ENCODE results near the gene TTBK1. TPM values are rescaled to one million over a fixed set of nuclear protein-coding genes. Genes with fewer than 3 reads are reported as not detected.

The TTBK1 gene
- total and polyA plus RNA-seq, 10 of the 15 experiments (the other 5 are each of a cell fraction or from before 2014, with no cell fraction given) = 0.05 to 0.27 TPM; not detected in 8

DNA sequence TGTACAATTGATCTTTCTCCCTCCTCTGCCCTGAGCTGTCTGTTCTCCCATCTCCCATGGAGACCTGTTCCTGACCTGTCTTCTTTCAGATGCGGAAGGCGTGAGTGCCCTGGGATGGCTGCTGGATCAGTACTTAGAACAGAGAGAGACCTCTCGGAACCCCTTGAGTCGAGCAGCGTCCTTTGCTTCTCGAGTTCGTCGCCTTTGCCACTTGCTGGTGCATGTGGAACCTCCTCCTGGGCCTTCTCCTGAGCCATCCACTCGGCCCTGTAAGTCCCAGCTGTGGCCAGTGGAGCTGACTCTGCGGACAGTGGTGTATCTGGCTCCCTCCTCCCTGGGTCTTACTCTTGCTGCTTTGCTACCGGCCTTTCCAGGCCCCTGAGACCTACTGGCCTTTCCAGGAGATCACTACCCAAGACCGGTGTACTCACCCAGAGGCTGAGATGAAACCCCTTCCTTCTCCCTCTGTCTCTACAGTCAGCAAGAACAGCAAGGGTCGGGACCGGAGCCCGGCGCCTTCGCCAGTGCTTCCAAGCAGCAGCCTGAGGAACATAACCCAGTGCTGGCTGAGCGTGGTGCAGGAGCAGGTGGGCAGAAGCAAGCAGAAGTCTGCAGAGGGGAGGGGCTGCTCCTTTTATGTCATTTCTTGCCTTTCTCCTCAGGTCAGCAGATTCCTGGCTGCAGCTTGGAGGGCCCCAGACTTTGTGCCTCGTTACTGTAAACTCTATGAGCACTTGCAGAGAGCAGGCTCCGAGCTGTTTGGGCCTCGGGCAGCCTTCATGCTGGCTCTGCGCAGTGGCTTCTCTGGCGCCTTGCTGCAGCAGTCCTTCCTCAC, 38.8 kb upstream of the TTBK1 start:
- SMC1A ChIA-PET (ENCODE audit: uncharacterized antibody, unreplicated experiment) = no interaction called here
- RAD21 ChIA-PET (ENCODE audit: unreplicated experiment) = no interaction called here
- no peak overlapping the region for H3K9ac ChIP-seq (ENCODE audit: control insufficient read depth, insufficient read depth, low read length)
- no peaks in the 10 kb centered on the region for H3K27me3 ChIP-seq (replicated peaks in 1 of 2; ENCODE audit: control insufficient read depth in 2 of 2, insufficient read depth in 2 of 2, low read length in 1 of 2)
- no peaks in the 10 kb centered on the region for H4K20me1 ChIP-seq (ENCODE audit: control insufficient read depth, insufficient read depth)
- no peak overlapping the region for H3K27ac ChIP-seq (ENCODE audit: control insufficient read depth, insufficient read depth)
- POLR2A ChIA-PET = interaction anchor here (0.5 kb wide), 1 partner anchor 460 kb away, joined by 4 read pairs; no protein-coding TSS in a partner anchor
- no peak overlapping the region for H2AFZ ChIP-seq (ENCODE audit: control insufficient read depth, low read depth, low read length)
- no peak for ATAC-seq
- no peak for FAIRE-seq
- BruUV-seq (replicated peaks) = no TSS peak
- H3K36me3 ChIP-seq (ENCODE audit: control insufficient read depth in 2 of 2, insufficient read depth in 2 of 2, low read length in 1 of 2) = peaks cover 0 to 5% of the 10 kb centered on the region in 2 experiments; a peak in 1 of 4 replicates
- no peaks in the 10 kb centered on the region for H3K4me1 ChIP-seq (ENCODE audit: control insufficient read depth, insufficient read depth, low read length)
- no peak for DNase-seq (ENCODE audit: low read depth, low spot score)
- intact Hi-C loops (cut with micrococcal nuclease; ENCODE audit: unreplicated experiment) (no loop called here), in situ Hi-C loops (cut with MboI) (no loop called here)
- TF ChIP-seq MYB (IDR thresholded peaks at IDR 0.05; ENCODE audit: borderline replicate concordance, low read depth, low read length) = no peak
- no peak overlapping the region for H3K4me3 ChIP-seq
- H3K79me2 ChIP-seq (ENCODE audit: control insufficient read depth, insufficient read depth, low read length) = no peaks in the 10 kb centered on the region
- H3K9me3 ChIP-seq (replicated peaks; ENCODE audit: control insufficient read depth, insufficient read depth, low read length) = no peaks in the 10 kb centered on the region
- 91% methylated on average over 23 of the region's 23 CpGs for WGBS (ENCODE audit: insufficient coverage, insufficient replicate concordance, low lambda C conversion rate, missing lambda C conversion rate)
- CTCF ChIA-PET = interaction anchor here (0.7 kb wide), 1 partner anchor 25 kb away, joined by 3 read pairs; the partner anchor contains the start of gene DNPH1
- no peak overlapping the region for H3K4me2 ChIP-seq (ENCODE audit: control insufficient read depth, insufficient read depth)

DNA sequence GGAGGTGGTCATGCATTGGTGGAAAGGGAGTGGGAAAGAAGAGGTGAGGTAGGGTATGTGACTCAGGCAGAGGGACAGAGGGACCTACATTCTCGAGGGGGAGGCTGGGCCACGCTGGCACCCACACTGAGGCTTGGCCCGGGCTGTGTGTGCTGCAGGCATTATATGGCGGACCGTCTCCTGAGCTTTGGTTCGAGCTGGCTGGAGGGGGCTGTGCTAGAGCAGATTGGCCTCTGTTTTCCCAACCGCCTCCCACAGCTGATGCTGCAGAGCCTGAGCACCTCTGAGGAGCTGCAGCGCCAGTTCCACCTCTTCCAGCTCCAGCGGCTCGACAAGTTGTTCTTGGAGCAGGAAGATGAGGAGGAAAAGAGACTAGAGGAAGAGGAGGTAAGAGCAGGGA, 37.4 kb upstream of the TTBK1 start:
- SMC1A ChIA-PET (ENCODE audit: uncharacterized antibody, unreplicated experiment) = no interaction called here

More for the DNA sequence above, 37.4 kb upstream of the TTBK1 start:
- in situ Hi-C loops (cut with MboI) = no loop called here
- Histone ChIP-seq H4K20me1 (ENCODE audit: control insufficient read depth, insufficient read depth) (no peaks in the 10 kb centered on the region), H3K9ac (ENCODE audit: control insufficient read depth, insufficient read depth, low read length) (no peak overlapping the region), H3K4me3 (no peak overlapping the region), H3K27me3 (replicated peaks in 1 of 2; ENCODE audit: control insufficient read depth in 2 of 2, insufficient read depth in 2 of 2, low read length in 1 of 2) (no peaks in the 10 kb centered on the region), H3K9me3 (replicated peaks; ENCODE audit: control insufficient read depth, insufficient read depth, low read length) (no peaks in the 10 kb centered on the region), H3K36me3 (ENCODE audit: control insufficient read depth in 2 of 2, insufficient read depth in 2 of 2, low read length in 1 of 2) (no peaks in the 10 kb centered on the region; a peak in 1 of 4 replicates), H3K27ac (ENCODE audit: control insufficient read depth, insufficient read depth) (no peak overlapping the region), H3K4me1 (ENCODE audit: control insufficient read depth, insufficient read depth, low read length) (no peaks in the 10 kb centered on the region), H3K79me2 (ENCODE audit: control insufficient read depth, insufficient read depth, low read length) (no peaks in the 10 kb centered on the region), H3K4me2 (ENCODE audit: control insufficient read depth, insufficient read depth) (no peak overlapping the region), H2AFZ (ENCODE audit: control insufficient read depth, low read depth, low read length) (no peak overlapping the region)
- DNase-seq (ENCODE audit: low read depth, low spot score) (no peak), ATAC-seq (no peak), FAIRE-seq (no peak)
- ChIA-PET CTCF (no interaction called here), RAD21 (ENCODE audit: unreplicated experiment) (no interaction called here), POLR2A (no interaction called here)
- intact Hi-C loops (cut with micrococcal nuclease; ENCODE audit: unreplicated experiment) = no loop called here
- TF ChIP-seq CHD1 (IDR thresholded peaks at IDR 0.05; ENCODE audit: low read depth, low read length) (no peak), CBFB (IDR thresholded peaks at IDR 0.05; ENCODE audit: low read depth) (no peak), DPF2 (IDR thresholded peaks at IDR 0.05) (no peak), POLR2A (IDR thresholded peaks at IDR 0.05; ENCODE audit: low read depth, low read length) (no peak), WRNIP1 (IDR thresholded peaks at IDR 0.05; ENCODE audit: borderline replicate concordance, low read depth, low read length) (no peak), CHD4 (IDR thresholded peaks at IDR 0.05) (no peak), ZZZ3 (IDR thresholded peaks at IDR 0.05; ENCODE audit: control insufficient read depth, insufficient read length, low read depth) (no peak), NR2C2 (IDR thresholded peaks at IDR 0.05; ENCODE audit: borderline replicate concordance, control insufficient read depth, insufficient read length, low read depth) (no peak)
- TF ChIP-seq, protein P1, sequence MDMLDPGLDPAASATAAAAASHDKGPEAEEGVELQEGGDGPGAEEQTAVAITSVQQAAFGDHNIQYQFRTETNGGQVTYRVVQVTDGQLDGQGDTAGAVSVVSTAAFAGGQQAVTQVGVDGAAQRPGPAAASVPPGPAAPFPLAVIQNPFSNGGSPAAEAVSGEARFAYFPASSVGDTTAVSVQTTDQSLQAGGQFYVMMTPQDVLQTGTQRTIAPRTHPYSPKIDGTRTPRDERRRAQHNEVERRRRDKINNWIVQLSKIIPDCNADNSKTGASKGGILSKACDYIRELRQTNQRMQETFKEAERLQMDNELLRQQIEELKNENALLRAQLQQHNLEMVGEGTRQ (IDR thresholded peaks at IDR 0.05; ENCODE audit: borderline replicate concordance, low read depth, low read length) = no peak
- TF ChIP-seq, protein P2, sequence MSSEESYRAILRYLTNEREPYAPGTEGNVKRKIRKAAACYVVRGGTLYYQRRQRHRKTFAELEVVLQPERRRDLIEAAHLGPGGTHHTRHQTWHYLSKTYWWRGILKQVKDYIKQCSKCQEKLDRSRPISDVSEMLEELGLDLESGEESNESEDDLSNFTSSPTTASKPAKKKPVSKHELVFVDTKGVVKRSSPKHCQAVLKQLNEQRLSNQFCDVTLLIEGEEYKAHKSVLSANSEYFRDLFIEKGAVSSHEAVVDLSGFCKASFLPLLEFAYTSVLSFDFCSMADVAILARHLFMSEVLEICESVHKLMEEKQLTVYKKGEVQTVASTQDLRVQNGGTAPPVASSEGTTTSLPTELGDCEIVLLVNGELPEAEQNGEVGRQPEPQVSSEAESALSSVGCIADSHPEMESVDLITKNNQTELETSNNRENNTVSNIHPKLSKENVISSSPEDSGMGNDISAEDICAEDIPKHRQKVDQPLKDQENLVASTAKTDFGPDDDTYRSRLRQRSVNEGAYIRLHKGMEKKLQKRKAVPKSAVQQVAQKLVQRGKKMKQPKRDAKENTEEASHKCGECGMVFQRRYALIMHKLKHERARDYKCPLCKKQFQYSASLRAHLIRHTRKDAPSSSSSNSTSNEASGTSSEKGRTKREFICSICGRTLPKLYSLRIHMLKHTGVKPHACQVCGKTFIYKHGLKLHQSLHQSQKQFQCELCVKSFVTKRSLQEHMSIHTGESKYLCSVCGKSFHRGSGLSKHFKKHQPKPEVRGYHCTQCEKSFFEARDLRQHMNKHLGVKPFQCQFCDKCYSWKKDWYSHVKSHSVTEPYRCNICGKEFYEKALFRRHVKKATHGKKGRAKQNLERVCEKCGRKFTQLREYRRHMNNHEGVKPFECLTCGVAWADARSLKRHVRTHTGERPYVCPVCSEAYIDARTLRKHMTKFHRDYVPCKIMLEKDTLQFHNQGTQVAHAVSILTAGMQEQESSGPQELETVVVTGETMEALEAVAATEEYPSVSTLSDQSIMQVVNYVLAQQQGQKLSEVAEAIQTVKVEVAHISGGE (CRISPR knock-in tag; IDR thresholded peaks at IDR 0.05) = no peak
- WGBS (ENCODE audit: insufficient coverage, insufficient replicate concordance, low lambda C conversion rate, missing lambda C conversion rate) = 87% methylated on average over 10 of the region's 10 CpGs
- BruUV-seq (replicated peaks) = no TSS peak

Data from GM12878 (cell line).